Measurements from ENCODE around the gene SAG.
A peak's percentile ranks its signal among the peaks of the same experiment; 100 is the strongest.
"Not testable (repeated sequence)": the region's sequence is repeated elsewhere in the genome, so short reads cannot be mapped to it uniquely, and the experiment has no call there.

The SAG gene

DNA sequence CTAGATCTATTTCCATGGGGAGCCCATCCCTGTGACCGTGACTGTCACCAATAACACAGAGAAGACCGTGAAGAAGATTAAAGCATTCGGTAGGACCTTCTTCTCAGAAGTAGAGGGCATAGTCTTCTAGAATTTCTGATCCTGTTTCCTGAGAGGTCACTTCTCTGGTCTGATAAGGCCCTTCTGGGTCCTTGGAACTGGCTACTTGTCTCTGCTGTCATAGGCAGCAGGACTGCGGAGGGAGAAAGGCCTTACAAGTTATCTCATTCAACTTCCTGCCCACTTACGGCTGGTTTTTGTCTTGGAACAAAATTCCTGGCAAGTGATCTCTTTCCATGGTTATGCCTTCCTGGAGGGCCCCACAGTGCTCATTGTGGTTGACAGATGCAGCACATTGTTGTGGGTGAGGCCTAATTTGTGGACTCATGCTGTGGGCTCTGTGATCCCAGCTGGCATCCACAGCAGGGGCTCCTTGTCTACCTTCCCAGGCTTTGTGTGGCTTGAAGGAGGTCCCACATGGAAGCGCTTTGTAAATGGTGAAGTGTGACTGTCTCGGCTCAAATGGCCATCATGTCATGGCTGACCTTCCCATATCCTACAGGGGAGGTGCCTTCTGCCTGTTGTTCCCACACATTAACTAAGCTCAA, 22.0 kb downstream of the SAG start:
- TF ChIP-seq, protein P1, sequence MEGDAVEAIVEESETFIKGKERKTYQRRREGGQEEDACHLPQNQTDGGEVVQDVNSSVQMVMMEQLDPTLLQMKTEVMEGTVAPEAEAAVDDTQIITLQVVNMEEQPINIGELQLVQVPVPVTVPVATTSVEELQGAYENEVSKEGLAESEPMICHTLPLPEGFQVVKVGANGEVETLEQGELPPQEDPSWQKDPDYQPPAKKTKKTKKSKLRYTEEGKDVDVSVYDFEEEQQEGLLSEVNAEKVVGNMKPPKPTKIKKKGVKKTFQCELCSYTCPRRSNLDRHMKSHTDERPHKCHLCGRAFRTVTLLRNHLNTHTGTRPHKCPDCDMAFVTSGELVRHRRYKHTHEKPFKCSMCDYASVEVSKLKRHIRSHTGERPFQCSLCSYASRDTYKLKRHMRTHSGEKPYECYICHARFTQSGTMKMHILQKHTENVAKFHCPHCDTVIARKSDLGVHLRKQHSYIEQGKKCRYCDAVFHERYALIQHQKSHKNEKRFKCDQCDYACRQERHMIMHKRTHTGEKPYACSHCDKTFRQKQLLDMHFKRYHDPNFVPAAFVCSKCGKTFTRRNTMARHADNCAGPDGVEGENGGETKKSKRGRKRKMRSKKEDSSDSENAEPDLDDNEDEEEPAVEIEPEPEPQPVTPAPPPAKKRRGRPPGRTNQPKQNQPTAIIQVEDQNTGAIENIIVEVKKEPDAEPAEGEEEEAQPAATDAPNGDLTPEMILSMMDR (IDR thresholded peaks at IDR 0.05; ENCODE audit: extremely low read depth, insufficient read depth, missing control alignments), result no peak
- DNase-seq (ENCODE audit: low spot score), result no peak
- in situ Hi-C loops (cut with MboI; ENCODE audit: low pct_unique_long_range_greater_than_20kb, low sequenced_read_pairs, unreplicated experiment), result no loop called here

DNA sequence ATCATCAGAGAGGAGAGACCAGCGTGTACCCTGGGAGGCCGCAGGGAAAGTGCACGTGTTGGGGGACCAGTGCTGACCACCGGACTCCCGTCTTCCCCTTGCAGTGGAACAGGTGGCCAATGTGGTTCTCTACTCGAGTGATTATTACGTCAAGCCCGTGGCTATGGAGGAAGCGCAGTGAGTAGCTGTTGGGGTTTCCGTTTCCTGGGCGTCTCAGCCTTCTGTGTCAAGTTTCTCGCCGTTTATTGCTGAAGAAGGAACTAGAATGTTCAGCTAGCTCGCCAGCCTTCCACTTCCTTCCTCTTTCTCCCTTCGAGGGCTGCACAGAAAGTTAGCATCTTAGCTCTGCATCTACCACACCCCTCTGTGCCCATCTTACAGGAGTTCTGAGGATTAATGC, 23.9 kb downstream of the SAG start:
- DNase-seq (ENCODE audit: low spot score), result peak; percentile 62
- in situ Hi-C loops (cut with MboI; ENCODE audit: low pct_unique_long_range_greater_than_20kb, low sequenced_read_pairs, unreplicated experiment), result no loop called here
- TF ChIP-seq, protein P1 (IDR thresholded peaks at IDR 0.05; ENCODE audit: extremely low read depth, insufficient read depth, missing control alignments), result no peak

DNA sequence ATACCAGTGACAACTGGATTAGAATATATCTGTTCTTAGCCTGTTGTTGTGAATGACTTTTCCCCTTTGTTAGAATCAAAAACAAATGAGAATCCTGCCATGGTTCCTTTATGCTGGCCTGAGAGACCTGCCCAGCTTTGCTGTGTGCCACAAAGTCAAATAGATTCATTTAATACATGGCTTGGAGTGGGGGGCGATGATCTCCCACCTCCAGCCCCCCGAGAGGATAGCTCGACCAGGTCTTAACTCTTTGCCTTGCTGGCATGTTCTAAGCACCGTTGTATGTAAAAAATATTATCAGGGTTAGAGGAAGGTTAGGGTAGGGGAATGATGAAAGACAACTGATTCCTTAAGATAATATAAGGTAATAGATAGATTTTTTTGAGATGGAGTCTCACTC, 24.5 kb downstream of the SAG start:
- DNase-seq (ENCODE audit: low spot score), result no peak
- in situ Hi-C loops (cut with MboI; ENCODE audit: low pct_unique_long_range_greater_than_20kb, low sequenced_read_pairs, unreplicated experiment), result no loop called here
- TF ChIP-seq, protein P1 (IDR thresholded peaks at IDR 0.05; ENCODE audit: extremely low read depth, insufficient read depth, missing control alignments), result no peak

DNA sequence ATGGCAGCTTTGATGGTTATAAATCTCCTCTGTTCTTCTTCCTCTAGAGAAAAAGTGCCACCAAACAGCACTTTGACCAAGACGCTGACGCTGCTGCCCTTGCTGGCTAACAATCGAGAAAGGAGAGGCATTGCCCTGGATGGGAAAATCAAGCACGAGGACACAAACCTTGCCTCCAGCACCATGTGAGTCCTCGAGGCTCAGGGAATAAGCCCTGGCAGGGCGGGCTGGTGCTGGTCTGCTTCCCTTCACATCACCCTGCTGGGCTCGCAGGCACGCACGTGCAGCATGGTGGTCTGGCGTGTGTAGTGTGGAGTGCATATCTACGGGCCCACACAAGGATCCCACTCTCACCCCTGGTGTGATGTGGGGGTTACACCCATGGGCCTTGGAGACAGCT, 27.3 kb downstream of the SAG start:
- TF ChIP-seq, protein P1 (IDR thresholded peaks at IDR 0.05; ENCODE audit: extremely low read depth, insufficient read depth, missing control alignments), result no peak
- in situ Hi-C loops (cut with MboI; ENCODE audit: low pct_unique_long_range_greater_than_20kb, low sequenced_read_pairs, unreplicated experiment), result no loop called here
- no peak for DNase-seq (ENCODE audit: low spot score)

DNA sequence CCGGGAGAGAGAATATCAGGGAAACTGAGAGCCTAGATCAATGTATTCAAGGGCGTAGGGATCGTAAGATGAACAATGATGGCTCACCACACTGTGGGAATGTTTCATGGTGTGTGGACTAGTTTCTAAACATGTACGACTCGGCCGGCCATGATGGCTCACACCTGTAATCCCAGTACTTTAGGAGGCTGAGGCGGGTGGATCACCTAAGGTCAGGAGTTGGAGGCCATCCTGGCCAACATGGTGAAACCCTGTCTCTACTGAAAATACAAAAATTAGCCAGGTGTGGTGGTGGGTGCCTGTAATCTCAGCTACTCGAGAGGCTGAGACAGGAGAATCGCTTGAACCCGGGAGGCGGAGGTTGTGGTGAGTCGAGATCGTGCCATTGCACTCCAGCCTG, 28.5 kb downstream of the SAG start:
- DNase-seq (ENCODE audit: low spot score); in situ Hi-C loops (cut with MboI; ENCODE audit: low pct_unique_long_range_greater_than_20kb, low sequenced_read_pairs, unreplicated experiment): not testable (repeated sequence)

DNA sequence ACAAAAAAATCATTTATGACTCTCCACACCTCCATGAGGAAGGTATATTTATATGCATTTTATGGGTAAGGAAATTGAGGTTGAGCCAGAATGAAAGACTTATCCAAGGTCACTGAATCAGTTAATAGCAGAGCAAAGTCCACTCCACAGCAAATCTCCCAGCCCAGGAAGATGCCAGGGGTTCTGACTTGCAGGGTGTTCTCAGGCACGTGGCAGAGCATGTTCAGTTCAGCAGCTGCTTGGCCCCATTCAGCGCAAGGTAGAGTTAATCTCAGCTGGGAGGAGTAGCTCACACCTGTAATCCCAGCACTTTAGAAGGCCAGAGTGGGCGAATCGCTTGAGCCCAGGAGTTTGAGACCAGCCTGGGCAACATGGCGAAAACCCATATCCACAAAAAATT, 28.9 kb downstream of the SAG start:
- DNase-seq (ENCODE audit: low spot score), result no peak
- TF ChIP-seq, protein P1 (IDR thresholded peaks at IDR 0.05; ENCODE audit: extremely low read depth, insufficient read depth, missing control alignments), result no peak
- in situ Hi-C loops (cut with MboI; ENCODE audit: low pct_unique_long_range_greater_than_20kb, low sequenced_read_pairs, unreplicated experiment), result no loop called here

DNA sequence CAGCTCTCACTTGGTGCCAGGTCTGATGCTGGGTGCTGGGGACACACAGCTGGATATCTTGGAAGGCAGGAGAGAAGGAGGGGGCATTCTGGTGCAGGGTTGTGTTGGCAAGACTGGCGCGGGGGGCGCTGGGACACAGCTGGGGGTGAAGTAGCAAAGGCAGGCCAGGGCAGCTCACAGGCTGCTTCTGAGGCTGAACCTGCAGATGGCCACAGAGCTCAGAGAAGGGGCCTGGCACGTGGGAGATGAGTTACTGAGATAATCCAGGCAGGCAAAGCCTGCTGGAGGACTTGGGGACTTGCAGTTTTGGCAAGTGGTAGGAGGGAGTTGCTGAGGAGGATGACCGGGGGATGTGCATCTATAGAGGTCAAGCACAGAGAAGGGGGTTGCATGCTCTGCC, 30.4 kb downstream of the SAG start:
- no peak for DNase-seq (ENCODE audit: low spot score)
- TF ChIP-seq, protein P1 (IDR thresholded peaks at IDR 0.05; ENCODE audit: extremely low read depth, insufficient read depth, missing control alignments), result no peak
- in situ Hi-C loops (cut with MboI; ENCODE audit: low pct_unique_long_range_greater_than_20kb, low sequenced_read_pairs, unreplicated experiment), result no loop called here
